ENCODE data around the gene ACSM5. TPM values are rescaled to one million over a fixed set of nuclear protein-coding genes. Genes with fewer than 3 reads are reported as not detected.
"Not testable (repeated sequence)": the region's sequence is repeated elsewhere in the genome, so short reads cannot be mapped to it uniquely, and the experiment has no call there.

The ACSM5 gene
- total and polyA plus RNA-seq, 2 of the 4 experiments (the other 2 are of a cell fraction): not detected

GRCh38 chr16:20430480-20430879 lies 21.1 kb downstream of the ACSM5 start:
- H4K5ac ChIP-seq (ENCODE audit: low read depth, low read length); H3K27me3 ChIP-seq (ENCODE audit: control insufficient read depth, insufficient read depth, low read length); H4K8ac ChIP-seq (ENCODE audit: low read depth in 2 of 2, low read length in 2 of 2); ATAC-seq (ENCODE audit: low read depth); H3K56ac ChIP-seq (ENCODE audit: extremely low read depth, insufficient read depth, low read length); H3K9me3 ChIP-seq (ENCODE audit: control insufficient read depth, insufficient read depth, low read length); H2AK5ac ChIP-seq (ENCODE audit: low read depth, low read length); POLR2A ChIA-PET (ENCODE audit: unreplicated experiment); CTCF ChIA-PET; H3K79me1 ChIP-seq (ENCODE audit: low read depth in 1 of 2, low read length in 2 of 2); H2BK120ac ChIP-seq (ENCODE audit: low read depth, low read length); H2BK5ac ChIP-seq (ENCODE audit: low read depth, low read length, poor library complexity, severe bottlenecking); H2BK20ac ChIP-seq (ENCODE audit: low read depth, low read length); in situ Hi-C loops (cut with MboI; ENCODE audit: low sequenced_read_pairs); intact Hi-C loops (cut with micrococcal nuclease); H3K4ac ChIP-seq (ENCODE audit: low read depth, low read length); H4K20me1 ChIP-seq (ENCODE audit: insufficient read depth, low read length); DNase-seq; H3K36me3 ChIP-seq (ENCODE audit: control insufficient read depth, insufficient read depth, low read length); H3K9ac ChIP-seq (ENCODE audit: low read depth, low read length); H2BK15ac ChIP-seq (ENCODE audit: low read depth, low read length); H3K18ac ChIP-seq (ENCODE audit: low read depth, low read length); H3K23ac ChIP-seq (ENCODE audit: low read depth, low read length); H3K9me1 ChIP-seq (ENCODE audit: insufficient read depth, low read length); H3K4me1 ChIP-seq (ENCODE audit: control insufficient read depth, insufficient read depth, low read length); H3K4me3 ChIP-seq (ENCODE audit: insufficient read depth, low read depth, low read length); H3K27ac ChIP-seq (ENCODE audit: insufficient read depth, low read length); dilution Hi-C loops (cut with HindIII; ENCODE audit: low sequenced_read_pairs, unreplicated experiment); H3K14ac ChIP-seq (replicated peaks; ENCODE audit: low read depth, low read length); H2AK9ac ChIP-seq (replicated peaks; ENCODE audit: low read depth, low read length, poor library complexity); H3K4me2 ChIP-seq (ENCODE audit: low read depth, low read length); BruUV-seq (replicated peaks); H2AFZ ChIP-seq (replicated peaks; ENCODE audit: low read length, poor library complexity); H4K91ac ChIP-seq (ENCODE audit: insufficient read depth, low read depth, low read length): not testable (repeated sequence)
- 56 to 100% methylated on average over 1 of the region's 1 CpG for WGBS, 2 experiments (ENCODE audit: extremely low coverage in 2 of 2, insufficient read length in 1 of 2)
